Pulmonary artery endothelial cell (primary cell): ENCODE data around the gene KLF2. TPM values are rescaled to one million over a fixed set of nuclear protein-coding genes. Genes with fewer than 3 reads are reported as not detected.
"Not testable (repeated sequence)": the region's sequence is repeated elsewhere in the genome, so short reads cannot be mapped to it uniquely, and the experiment has no call there.

ENCODE experiments used
- DNase-seq: peaks from one replicate; pipeline ENCODE4 v3.0.0-alpha.2; 2011; ENCODE audit warnings: low read depth, low spot score
- total RNA-seq: library from RNA; depleted of rRNA; stranded (reverse); fragments of >200 nt; gene quantifications from 2 replicates; pipeline ENCODE4 v1.2.3, GENCODE V29; 2014

Gene KLF2
- 6.0 and 7.9 TPM in 2 replicates for total RNA-seq

- DNase-seq, result peak; percentile 63
Measured at GRCh38 chr19:16324384-16325160, at the start of gene KLF2. Gene KLF2, plus strand, starts transcription at chr19:16324826. Its CDS starts 98 bp downstream, at chr19:16324924.

- no peak for DNase-seq
Measured at GRCh38 chr19:16280306-16280705, 44.3 kb upstream of the KLF2 start.

- no peak for DNase-seq
Measured at GRCh38 chr19:16281743-16282142, 42.9 kb upstream of the KLF2 start.

- peak; percentile 91 for DNase-seq
Measured at GRCh38 chr19:16283210-16284061, 41.2 kb upstream of the KLF2 start.

GRCh38 chr19:16284505-16284904 lies 40.1 kb upstream of the KLF2 start:
- no peak for DNase-seq

GRCh38 chr19:16285079-16285478 lies 39.5 kb upstream of the KLF2 start:
- not testable (repeated sequence) for DNase-seq

- no peak for DNase-seq
Measured at GRCh38 chr19:16285769-16286498, 38.7 kb upstream of the KLF2 start.

- DNase-seq, result no peak
Measured at GRCh38 chr19:16288544-16288943, 36.1 kb upstream of the KLF2 start.

GRCh38 chr19:16289594-16289993 lies 35.0 kb upstream of the KLF2 start:
- no peak for DNase-seq

GRCh38 chr19:16290692-16291091 lies 33.9 kb upstream of the KLF2 start:
- DNase-seq, result peak; percentile 45

GRCh38 chr19:16293118-16294091 lies 31.2 kb upstream of the KLF2 start:
- DNase-seq, result peak; percentile 56

GRCh38 chr19:16295057-16295456 lies 29.6 kb upstream of the KLF2 start:
- no peak for DNase-seq

GRCh38 chr19:16296713-16297112 lies 27.9 kb upstream of the KLF2 start:
- no peak for DNase-seq

GRCh38 chr19:16297575-16298178 lies 26.9 kb upstream of the KLF2 start:
- no peak for DNase-seq

GRCh38 chr19:16298334-16298733 lies 26.3 kb upstream of the KLF2 start:
- DNase-seq, result no peak

GRCh38 chr19:16301999-16302694 lies 22.5 kb upstream of the KLF2 start:
- peak; percentile 44 for DNase-seq

- no peak for DNase-seq
Measured at GRCh38 chr19:16303755-16304154, 20.9 kb upstream of the KLF2 start.

- not testable (repeated sequence) for DNase-seq
Measured at GRCh38 chr19:16304511-16304910, 20.1 kb upstream of the KLF2 start.

- DNase-seq, result not testable (repeated sequence)
Measured at GRCh38 chr19:16305060-16305459, 19.6 kb upstream of the KLF2 start.
